G401 (cell line): ENCODE results near the gene ALG14. TPM values are rescaled to one million over a fixed set of nuclear protein-coding genes. Genes with fewer than 3 reads are reported as not detected.

Experiments
- DNase-seq: peaks from one replicate; pipeline ENCODE4 v3.0.0-alpha.2; 2015; ENCODE audit warnings: low spot score
- in situ Hi-C: cut with HindIII; loops from 2 replicates; pipeline ENCODE4 v1.10.0; 2016; ENCODE audit warnings: low sequenced_read_pairs, mixed read lengths
- total RNA-seq: library from RNA; depleted of rRNA; stranded (reverse); fragments of >200 nt; shearing (Covaris generic); gene quantifications from 2 replicates; pipeline ENCODE4 v1.2.3, GENCODE V29; 2014

ALG14 gene
- total RNA-seq, 1 experiment from 2014 or later: 1.8 TPM

- in situ Hi-C loops: no loop called here
- peak; percentile 60 for DNase-seq
These were observed 78.7 kb downstream of the ALG14 start for GRCh38 chr1:94993931-94994645.

- DNase-seq: no peak
- in situ Hi-C loops: no loop called here
These were observed 79.7 kb downstream of the ALG14 start for GRCh38 chr1:94992863-94993563.

GRCh38 chr1:94992161-94992560, 80.6 kb downstream of the ALG14 start:
- DNase-seq: no peak
- in situ Hi-C loops: no loop called here

GRCh38 chr1:94989911-94990473, 82.8 kb downstream of the ALG14 start:
- in situ Hi-C loops: no loop called here
- peak; percentile 34 for DNase-seq

GRCh38 chr1:94989398-94989797, 83.4 kb downstream of the ALG14 start:
- DNase-seq: no peak
- in situ Hi-C loops: no loop called here

- DNase-seq: no peak
- in situ Hi-C loops: no loop called here
These were observed 84.4 kb downstream of the ALG14 start for GRCh38 chr1:94988356-94988755.

GRCh38 chr1:94986783-94987182, 86.0 kb downstream of the ALG14 start:
- in situ Hi-C loops: no loop called here
- no peak for DNase-seq

GRCh38 chr1:94983171-94983739, 89.5 kb downstream of the ALG14 start:
- no peak for DNase-seq
- in situ Hi-C loops: no loop called here

- in situ Hi-C loops: no loop called here
- DNase-seq: no peak
These were observed 90.4 kb downstream of the ALG14 start for GRCh38 chr1:94982398-94982797.

- in situ Hi-C loops: no loop called here
- DNase-seq: no peak
These were observed 91.2 kb downstream of the ALG14 start for GRCh38 chr1:94981575-94981973.

- no peak for DNase-seq
- in situ Hi-C loops: no loop called here
These were observed 91.9 kb downstream of the ALG14 start for GRCh38 chr1:94980582-94981574.

- in situ Hi-C loops: no loop called here
These were observed 92.8 kb downstream of the ALG14 start for GRCh38 chr1:94979656-94980581.

GRCh38 chr1:94979131-94979530, 93.6 kb downstream of the ALG14 start:
- in situ Hi-C loops: no loop called here
- no peak for DNase-seq

More at GRCh38 chr1:94979656-94980581, 92.8 kb downstream of the ALG14 start:
- no peak for DNase-seq

GRCh38 chr1:94978401-94978800, 94.3 kb downstream of the ALG14 start:
- in situ Hi-C loops: no loop called here
- DNase-seq: no peak

GRCh38 chr1:94976971-94977548, 95.7 kb downstream of the ALG14 start:
- no peak for DNase-seq
- in situ Hi-C loops: no loop called here

GRCh38 chr1:94974824-94975223, 97.9 kb downstream of the ALG14 start:
- in situ Hi-C loops: no loop called here
- no peak for DNase-seq

GRCh38 chr1:94974241-94974640, 98.5 kb downstream of the ALG14 start:
- in situ Hi-C loops: no loop called here
- DNase-seq: no peak
